ENCODE measurements around the gene MMP11.

Gene MMP11

GRCh38 chr22:23832226-23833016, 59.8 kb downstream of the MMP11 start:
- no peak for DNase-seq

GRCh38 chr22:23833017-23833751, 60.5 kb downstream of the MMP11 start:
- no peak for DNase-seq
